Body of pancreas (tissue), 4 donors: Measurements from ENCODE around the gene ACAP3. TPM values are rescaled to one million over a fixed set of nuclear protein-coding genes. Genes with fewer than 3 reads are reported as not detected.

Experiments used
- ATAC-seq: fragments of 150-250 bp; one replicate; pipeline ENCODE4 v1.9.1; 2016
- DNase-seq, 4 donors: peaks; one replicate each; pipeline ENCODE4 v3.0.0-alpha.2; 2019
- H3K27ac ChIP-seq, 4 donors: fragments of 200-600 bp; sonication (generic); 1 replicate in 3 of 4; 2 replicates in 1 of 4; pipeline versions ENCODE4 v1.5.1 to v1.6.1; 2016 to 2019; ENCODE audit warnings: mild to moderate bottlenecking in 1 of 4, mixed read lengths in 1 of 4, moderate library complexity in 1 of 4
- H3K27me3 ChIP-seq, 2 donors: fragments of 200-600 bp; sonication (generic); one replicate each; pipeline ENCODE4 v1.6.0; 2016; ENCODE audit warnings: mild to moderate bottlenecking in 1 of 2
- H3K36me3 ChIP-seq, 2 donors: fragments of 200-600 bp; sonication (generic); replicated peaks in 1 of 2; 2 replicates each; pipeline ENCODE4 v1.5.1; 2016; ENCODE audit warnings: low read depth in 2 of 2; ENCODE audit not compliant: insufficient read depth in 1 of 2
- H3K4me1 ChIP-seq: fragments of 200-600 bp; sonication (generic); one replicate; pipeline ENCODE4 v1.6.0; 2016
- H3K4me3 ChIP-seq, 2 donors: fragments of 200-600 bp; sonication (generic); 1 replicate in 1 of 2; 2 replicates in 1 of 2; pipeline ENCODE4 v1.5.1; 2016 to 2019
- H3K9me3 ChIP-seq, 3 donors: fragments of 200-600 bp; sonication (generic); 1 replicate in 2 of 3; 2 replicates in 1 of 3; pipeline ENCODE4 v1.5.1; 2016
- POLR2A ChIP-seq, 3 donors: fragments of 450-650 bp; IDR thresholded peaks; one replicate each; pipeline ENCODE4 v1.6.1; 2016; ENCODE audit warnings: antibody characterized with exemption in 3 of 3, mild to moderate bottlenecking in 2 of 3
- WGBS, 2 donors: methylation state at CpG; one replicate each; pipeline ENCODE4 v1.1.5; 2017; 5-methylcytosine and 5-hydroxymethylcytosine counted together
- intact Hi-C: fragments of 100-400 bp; cut with DNase I; formaldehyde crosslinking; loops from one replicate; pipeline ENCODE4 v1.15.1; 2023
- total RNA-seq, 2 donors: library from RNA; depleted of rRNA; stranded (reverse); fragments of >200 nt; gene quantifications; one replicate each; pipeline ENCODE4 v1.1.0, GENCODE V29; 2016
- TF ChIP-seq, protein P1 (sequence below), 7 experiments: fragments of 450-650 bp in 4 of 7; fragments of 200-600 bp in 3 of 7; sonication (generic) in 3 of 7; IDR thresholded peaks; one replicate each; pipeline ENCODE4 v1.5.1; 2016 to 2019; ENCODE audit warnings: antibody characterized with exemption in 7 of 7

ACAP3 gene
- total RNA-seq, 2 donors from 2014 or later = 37.9 to 53.7 TPM

DNA sequence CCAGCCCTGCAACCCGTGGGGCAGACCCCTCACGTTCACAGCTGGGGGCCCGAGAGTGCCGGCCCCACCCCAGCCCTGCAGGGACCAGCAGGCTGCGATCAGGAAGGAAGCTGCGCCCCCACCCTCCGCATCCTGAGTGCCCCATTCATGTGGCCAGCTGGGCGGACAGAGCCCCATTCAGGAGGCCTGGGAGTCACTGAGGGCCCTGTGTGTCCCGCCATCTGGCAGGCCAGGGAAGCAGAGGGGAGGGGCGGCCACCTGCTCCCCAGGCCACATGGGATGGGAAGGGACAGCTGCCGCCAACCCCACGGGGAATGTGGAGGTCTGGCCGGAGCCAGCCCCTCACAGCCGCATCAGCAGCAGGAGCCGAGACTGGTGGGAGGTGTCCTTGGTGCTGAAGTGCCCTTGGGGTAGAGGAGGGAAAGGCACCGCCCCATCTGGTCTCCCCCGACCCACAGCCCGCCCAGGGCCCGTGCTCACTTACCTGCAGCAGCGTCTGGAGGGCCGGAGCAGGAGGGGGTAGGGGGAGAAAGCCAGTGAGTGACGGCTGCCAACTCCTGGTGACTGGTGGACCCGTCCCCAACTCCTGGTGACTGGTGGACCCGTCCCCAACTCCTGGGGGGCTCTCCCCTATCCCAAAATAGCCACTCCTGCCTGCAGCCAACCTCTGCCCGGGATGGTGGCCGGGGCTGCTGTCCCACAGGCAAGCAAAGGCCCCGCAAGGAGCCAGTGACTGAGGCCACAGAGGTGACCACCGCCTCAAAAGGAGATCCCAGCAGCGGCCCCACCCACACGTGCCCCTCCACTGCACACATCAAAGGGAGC, 8.7 kb downstream of the ACAP3 start:
- intact Hi-C loops = loop anchor here (10.0 kb wide), 2 partner anchors 264 to 314 kb away; partner anchors contain the start of gene PERM1
- Histone ChIP-seq H3K4me1 (peaks cover under 1% of the 10 kb centered on the region), H3K4me3 (no peak overlapping the region), H3K27ac (no peak overlapping the region), H3K9me3 (no peaks in the 10 kb centered on the region), H3K27me3 (no peaks in the 10 kb centered on the region), H3K36me3 (no peaks in the 10 kb centered on the region)
- WGBS, 2 donors = 84 to 92% methylated on average over 12 to 30 of the region's 30 CpGs
- TF ChIP-seq, protein P1, sequence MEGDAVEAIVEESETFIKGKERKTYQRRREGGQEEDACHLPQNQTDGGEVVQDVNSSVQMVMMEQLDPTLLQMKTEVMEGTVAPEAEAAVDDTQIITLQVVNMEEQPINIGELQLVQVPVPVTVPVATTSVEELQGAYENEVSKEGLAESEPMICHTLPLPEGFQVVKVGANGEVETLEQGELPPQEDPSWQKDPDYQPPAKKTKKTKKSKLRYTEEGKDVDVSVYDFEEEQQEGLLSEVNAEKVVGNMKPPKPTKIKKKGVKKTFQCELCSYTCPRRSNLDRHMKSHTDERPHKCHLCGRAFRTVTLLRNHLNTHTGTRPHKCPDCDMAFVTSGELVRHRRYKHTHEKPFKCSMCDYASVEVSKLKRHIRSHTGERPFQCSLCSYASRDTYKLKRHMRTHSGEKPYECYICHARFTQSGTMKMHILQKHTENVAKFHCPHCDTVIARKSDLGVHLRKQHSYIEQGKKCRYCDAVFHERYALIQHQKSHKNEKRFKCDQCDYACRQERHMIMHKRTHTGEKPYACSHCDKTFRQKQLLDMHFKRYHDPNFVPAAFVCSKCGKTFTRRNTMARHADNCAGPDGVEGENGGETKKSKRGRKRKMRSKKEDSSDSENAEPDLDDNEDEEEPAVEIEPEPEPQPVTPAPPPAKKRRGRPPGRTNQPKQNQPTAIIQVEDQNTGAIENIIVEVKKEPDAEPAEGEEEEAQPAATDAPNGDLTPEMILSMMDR (IDR thresholded peaks at IDR 0.05) = no peak
- no peak for TF ChIP-seq POLR2A (IDR thresholded peaks at IDR 0.05)
- DNase-seq = no peak
- no peak for ATAC-seq

DNA sequence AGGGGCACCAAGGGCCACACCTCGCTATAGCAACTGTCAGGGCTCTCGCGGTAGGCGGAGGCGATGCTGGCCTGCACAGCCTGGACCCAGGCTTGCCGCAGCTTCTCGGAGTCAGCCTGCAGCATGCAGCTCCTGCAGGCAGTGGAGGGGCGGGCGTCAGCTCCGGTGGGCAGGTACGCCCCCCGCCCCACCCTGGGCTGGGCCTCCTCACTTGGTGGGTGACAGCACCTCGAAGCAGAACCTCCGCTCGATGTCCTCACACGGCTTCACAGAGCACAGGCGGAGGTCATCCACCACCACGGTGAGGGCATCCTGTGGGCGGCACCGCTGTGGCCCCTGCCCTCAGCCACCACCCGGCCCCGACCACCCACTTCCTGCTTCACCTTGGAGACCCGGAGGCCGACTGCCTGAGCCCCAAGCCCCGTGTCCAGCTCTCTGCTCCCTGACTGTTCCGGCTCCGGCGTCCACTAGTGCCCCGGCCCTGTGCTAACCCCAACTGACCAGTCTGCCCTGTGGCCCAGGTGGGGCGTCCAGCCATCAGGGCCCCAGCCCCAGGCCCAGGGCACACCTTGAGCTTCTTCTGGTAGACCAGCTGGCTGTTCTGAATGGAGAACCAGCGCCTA, 9.8 kb downstream of the ACAP3 start:
- intact Hi-C loops = loop anchor here (10.0 kb wide), 2 partner anchors 263 to 313 kb away; partner anchors contain the start of gene PERM1
- Histone ChIP-seq H3K4me3 (no peak overlapping the region), H3K4me1 (no peaks in the 10 kb centered on the region), H3K36me3 (no peaks in the 10 kb centered on the region), H3K27ac (no peak overlapping the region), H3K27me3 (no peaks in the 10 kb centered on the region), H3K9me3 (no peaks in the 10 kb centered on the region)
- ATAC-seq = no peak
- no peak for DNase-seq
- TF ChIP-seq POLR2A (IDR thresholded peaks at IDR 0.05) = no peak
- TF ChIP-seq, protein P1 (IDR thresholded peaks at IDR 0.05) = no peak
- 91% methylated on average over 25 of the region's 31 CpGs; no CpG with 5 or more reads in 1 of the 2 donors for WGBS, 2 donors

DNA sequence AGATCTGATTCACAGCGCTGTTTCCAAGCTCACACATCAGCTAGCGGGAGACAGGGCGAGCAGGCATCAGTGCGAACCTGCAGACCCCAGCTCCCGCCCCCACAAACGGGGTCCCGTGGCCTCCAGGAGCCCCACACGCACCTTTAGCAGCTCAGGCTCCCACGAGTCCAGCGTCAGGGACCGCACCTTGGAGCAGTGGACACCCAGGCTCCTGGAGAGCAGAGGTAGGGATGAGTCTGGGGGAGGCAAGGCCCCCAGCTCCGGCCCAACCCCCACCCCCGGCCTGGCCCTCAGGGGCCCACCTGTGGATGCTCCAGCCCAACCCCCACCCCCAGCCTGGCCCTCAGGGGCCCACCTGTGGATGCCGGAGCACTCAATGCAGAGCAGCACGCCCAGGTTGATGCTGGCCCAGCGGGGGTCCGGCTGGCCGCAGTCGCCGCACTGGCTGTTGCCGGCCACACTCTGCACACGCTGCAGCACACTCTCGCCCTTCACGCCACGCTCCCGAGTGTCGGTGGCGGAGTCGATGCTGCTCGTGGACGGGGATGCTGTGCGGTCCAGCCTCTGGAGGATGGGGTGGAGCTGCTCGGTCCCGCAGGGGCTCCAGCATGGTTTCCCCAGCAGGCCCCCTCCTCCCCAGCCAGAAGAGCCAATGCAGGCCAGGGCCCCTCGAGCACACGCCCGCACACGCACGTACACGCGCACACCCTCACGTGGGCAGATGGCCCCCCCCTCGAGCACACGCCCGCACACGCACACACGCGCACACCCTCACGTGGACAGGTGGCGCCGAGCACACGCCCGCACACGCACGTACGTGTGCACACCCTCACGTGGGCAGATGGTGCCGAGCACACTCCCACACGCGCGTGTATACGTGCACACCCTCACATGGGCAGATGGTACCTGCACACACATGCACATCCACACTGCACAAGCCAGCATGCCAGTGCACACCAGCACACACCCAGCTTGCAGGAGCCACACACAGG, 11.4 kb downstream of the ACAP3 start:
- Histone ChIP-seq H3K36me3 (no peaks in the 10 kb centered on the region), H3K4me1 (peaks cover 8% of the 10 kb centered on the region), H3K9me3 (no peaks in the 10 kb centered on the region), H3K27ac (no peak overlapping the region), H3K4me3 (no peak overlapping the region), H3K27me3 (no peaks in the 10 kb centered on the region)
- intact Hi-C loops = loop anchor here (10.0 kb wide), 2 partner anchors 262 to 312 kb away; partner anchors contain the start of gene PERM1
- TF ChIP-seq POLR2A (IDR thresholded peaks at IDR 0.05) = no peak
- TF ChIP-seq, protein P1 (IDR thresholded peaks at IDR 0.05) = no peak
- ATAC-seq = no peak
- DNase-seq = no peak
- WGBS, 2 donors = 92 to 93% methylated on average over 34 to 59 of the region's 62 CpGs

DNA sequence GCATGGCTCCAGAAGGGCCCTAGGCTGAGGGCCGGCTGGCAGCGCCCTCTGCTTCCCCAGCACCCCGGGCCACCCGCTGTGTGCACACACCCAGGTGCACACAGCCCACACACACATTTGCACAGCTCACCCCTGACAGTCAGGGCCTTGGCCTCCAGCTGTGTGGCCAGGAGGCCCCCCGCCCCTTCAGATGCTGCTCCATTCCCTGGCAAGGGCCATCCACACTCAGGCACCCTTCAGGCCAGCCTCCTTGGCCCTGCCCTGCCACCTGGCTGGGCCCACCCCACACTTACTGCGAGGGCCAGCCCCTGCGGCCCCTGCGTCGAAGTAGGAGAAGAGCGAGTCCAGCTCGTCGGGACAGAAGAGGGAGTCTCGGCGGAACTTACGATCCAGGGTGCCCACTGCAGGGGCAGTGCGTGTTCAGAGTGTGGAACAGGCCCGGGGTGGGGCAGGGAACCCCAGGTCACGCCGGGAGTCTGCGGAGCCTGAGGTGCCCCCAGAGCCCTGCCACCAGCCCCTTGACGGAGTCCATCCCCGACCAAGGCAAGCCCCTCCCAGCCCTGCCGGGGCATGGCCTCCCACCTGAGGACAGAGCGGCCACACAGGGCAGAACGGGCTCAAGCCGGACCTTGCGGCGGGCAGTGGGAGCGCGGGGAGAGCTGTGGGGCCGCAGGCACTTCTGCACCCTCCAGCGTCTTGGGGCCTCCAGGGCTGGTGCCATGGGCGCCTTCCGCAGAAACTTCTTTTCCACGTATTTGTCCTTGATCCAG, 12.4 kb downstream of the ACAP3 start:
- Histone ChIP-seq H3K27ac (no peak overlapping the region), H3K27me3 (no peaks in the 10 kb centered on the region)
- whole genome bisulfite sequencing, 2 donors = 92 to 96% methylated on average over 25 to 35 of the region's 35 CpGs

More for the DNA sequence above, 12.4 kb downstream of the ACAP3 start:
- no peak for ATAC-seq
- intact Hi-C loops = loop anchor here (10.0 kb wide), 2 partner anchors 261 to 311 kb away; partner anchors contain the start of gene PERM1
- H3K4me3 ChIP-seq = no peak overlapping the region
- peaks cover 11% of the 10 kb centered on the region for H3K4me1 ChIP-seq
- no peak for TF ChIP-seq POLR2A (IDR thresholded peaks at IDR 0.05)
- H3K36me3 ChIP-seq = no peaks in the 10 kb centered on the region
- H3K9me3 ChIP-seq = no peaks in the 10 kb centered on the region
- no peak for DNase-seq
